GM23248 (cell line): Measurements from ENCODE around the gene CAPN14.

Experiments
- EZH2 ChIP-seq: fragments of 200-600 bp; sonication (generic); IDR thresholded peaks from 2 replicates; pipeline ENCODE4 v1.6.1; 2018; ENCODE audit warnings: antibody characterized with exemption, mild to moderate bottlenecking; ENCODE audit not compliant: insufficient read depth, poor library complexity, severe bottlenecking
- EZH2phosphoT487 ChIP-seq: fragments of 200-600 bp; sonication (generic); IDR thresholded peaks from 2 replicates; pipeline ENCODE4 v1.6.1; 2018; ENCODE audit warnings: antibody characterized with exemption, moderate library complexity, mild to moderate bottlenecking, low read depth; ENCODE audit not compliant: insufficient read depth

GRCh38 chr2:31246184-31246852, 29.0 kb upstream of the CAPN14 start:
- TF ChIP-seq EZH2phosphoT487 (no peak), EZH2 (no peak)
